Tibial artery (tissue), 4 donors: ENCODE data around the gene TMEM37.

Experiments used
- DNase-seq, 2 donors: peaks; one replicate each; pipeline ENCODE4 v3.0.0-alpha.2; 2019
- H3K27ac ChIP-seq, 2 donors: fragments of 200-600 bp; sonication (generic) in 1 of 2; 1 replicate in 1 of 2; 2 replicates in 1 of 2; pipeline ENCODE4 v1.5.1; 2018 to 2019; ENCODE audit warnings: mild to moderate bottlenecking in 1 of 2
- H3K27me3 ChIP-seq, 2 donors: fragments of 200-600 bp; sonication (generic) in 1 of 2; one replicate each; pipeline versions ENCODE4 v1.5.1 to v1.6.0; 2016 to 2019
- H3K36me3 ChIP-seq, 3 donors: fragments of 200-600 bp; sonication (generic) in 2 of 3; one replicate each; pipeline ENCODE4 v1.5.1; 2016 to 2019; ENCODE audit warnings: mild to moderate bottlenecking in 2 of 3
- H3K4me1 ChIP-seq, 4 donors: fragments of 200-600 bp; sonication (generic) in 2 of 4; 1 replicate in 3 of 4; 2 replicates in 1 of 4; pipeline ENCODE4 v1.5.1; 2016 to 2019
- H3K4me3 ChIP-seq, 2 donors: fragments of 200-600 bp; sonication (generic) in 1 of 2; 1 replicate in 1 of 2; 2 replicates in 1 of 2; pipeline ENCODE4 v1.5.1; 2018 to 2019; ENCODE audit warnings: mild to moderate bottlenecking in 2 of 2
- H3K9me3 ChIP-seq, 3 donors: fragments of 200-600 bp; sonication (generic) in 1 of 3; one replicate each; pipeline ENCODE4 v1.5.1; 2016 to 2019
- CTCF ChIP-seq, 2 experiments: fragments of 200-600 bp in 1 of 2; fragments of 450-650 bp in 1 of 2; IDR thresholded peaks; one replicate each; pipeline ENCODE4 v1.5.1; 2017 to 2019; ENCODE audit warnings: antibody characterized with exemption in 2 of 2, mild to moderate bottlenecking in 1 of 2, moderate library complexity in 1 of 2
- intact Hi-C: fragments of 100-400 bp; cut with DNase I; formaldehyde crosslinking; loops from one replicate; pipeline ENCODE4 v1.15.0; 2023; ENCODE audit warnings: low total_unique reads

The TMEM37 gene

DNA sequence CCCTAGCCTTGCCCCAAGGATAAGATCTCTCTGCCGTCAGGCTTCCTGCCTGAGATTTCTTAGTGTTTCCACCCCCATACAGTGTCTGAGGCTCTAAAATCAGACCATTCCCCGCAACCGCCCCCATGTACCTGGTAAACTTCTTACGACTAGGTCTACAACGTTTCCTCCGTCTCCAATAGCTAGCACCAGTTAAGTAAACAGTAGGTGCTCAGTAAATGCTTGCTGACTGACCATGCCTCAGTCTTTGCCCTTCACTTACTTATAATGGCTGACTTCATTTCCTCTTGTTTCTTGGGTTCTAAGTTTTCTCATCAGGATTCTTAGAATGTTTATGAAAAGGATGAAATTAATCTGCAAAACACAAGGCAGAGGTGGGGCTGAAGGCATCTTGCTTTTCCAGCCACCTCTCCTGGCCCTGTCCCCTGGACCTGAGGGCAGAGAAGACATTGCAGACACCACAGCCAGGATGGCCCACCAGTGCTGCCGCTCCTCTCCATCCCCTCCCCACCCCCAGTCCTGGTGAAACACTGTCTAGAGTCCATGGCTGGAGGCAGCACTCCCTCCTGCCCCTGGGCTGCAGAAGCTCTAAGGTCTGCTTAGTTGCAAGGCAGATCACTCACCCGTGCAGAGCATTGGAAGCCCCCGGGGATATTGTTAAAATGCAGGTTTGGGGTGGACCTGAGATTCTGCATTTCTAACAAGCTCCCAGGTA is 16.9 kb downstream of the TMEM37 start:
- no peak overlapping the region for H3K4me3 ChIP-seq
- TF ChIP-seq CTCF (IDR thresholded peaks at IDR 0.05) = no peak
- peak in 1 of 2 donors; percentile 19 for DNase-seq
- no peaks in the 10 kb centered on the region for H3K9me3 ChIP-seq
- intact Hi-C loops = no loop called here
- H3K36me3 ChIP-seq = no peaks in the 10 kb centered on the region
- no peak overlapping the region for H3K27ac ChIP-seq
- peaks cover 0 to 29% of the 10 kb centered on the region in 2 donors for H3K27me3 ChIP-seq
- H3K4me1 ChIP-seq = no peaks in the 10 kb centered on the region

DNA sequence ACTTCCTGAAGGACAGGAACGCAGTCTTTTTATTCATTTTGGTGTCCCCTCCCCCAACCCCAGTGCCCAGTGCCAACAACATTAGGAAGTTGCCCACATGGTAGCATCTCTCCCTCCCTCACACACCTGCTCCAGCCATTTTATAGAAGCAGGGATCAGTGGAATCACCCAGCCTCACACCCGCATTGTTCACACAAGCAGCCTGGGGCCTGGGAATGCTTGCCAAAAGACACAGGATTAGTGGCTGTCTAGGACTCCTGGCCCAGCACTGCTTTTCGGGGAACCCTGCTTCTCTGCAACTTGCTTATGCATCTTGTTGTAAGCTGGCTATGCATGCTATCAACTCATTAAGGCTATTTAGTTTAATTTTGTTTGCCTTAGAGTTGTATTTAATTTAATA is 17.9 kb downstream of the TMEM37 start:
- intact Hi-C loops = no loop called here
- Histone ChIP-seq H3K27me3 (peaks cover 0 to 29% of the 10 kb centered on the region in 2 donors), H3K36me3 (no peaks in the 10 kb centered on the region), H3K27ac (no peak overlapping the region), H3K4me3 (no peak overlapping the region), H3K9me3 (no peaks in the 10 kb centered on the region), H3K4me1 (no peaks in the 10 kb centered on the region)
- no peak for TF ChIP-seq CTCF (IDR thresholded peaks at IDR 0.05)
- peak in 1 of 2 donors; percentile 13 for DNase-seq

DNA sequence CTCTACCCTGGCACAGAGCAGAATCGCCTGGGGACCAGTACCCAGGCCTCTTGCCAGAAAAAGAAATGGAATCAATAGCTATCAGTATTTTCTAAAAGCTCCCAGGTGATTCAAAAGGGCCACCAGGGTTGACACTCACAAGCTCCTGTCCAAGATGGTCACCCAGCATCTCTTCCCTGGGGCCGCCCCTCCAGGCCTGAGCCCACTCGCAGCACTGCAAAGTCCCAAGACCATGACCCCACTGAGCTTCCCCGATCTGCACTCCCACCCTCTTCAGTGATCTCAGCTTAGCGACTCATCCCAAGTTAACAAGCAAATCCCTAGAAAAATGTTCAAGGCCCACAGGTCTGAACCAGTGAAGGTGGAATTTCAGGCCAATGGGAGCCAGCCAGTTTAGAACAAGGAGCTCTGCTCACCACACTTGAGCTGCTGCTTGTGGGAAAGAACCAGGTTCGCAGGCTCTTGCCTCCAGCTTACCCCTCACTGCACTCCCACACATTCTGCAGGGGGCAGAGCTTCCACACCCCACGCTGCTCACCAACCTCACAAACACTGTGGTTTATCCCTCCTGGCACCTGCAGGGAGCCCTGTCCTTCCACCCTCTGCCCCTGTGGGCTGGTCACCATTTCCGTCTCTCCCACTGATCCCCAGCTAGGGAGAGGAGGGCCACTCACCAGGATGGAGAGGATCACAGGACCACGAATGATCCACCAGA is 19.8 kb downstream of the TMEM37 start:
- no peak overlapping the region for H3K27ac ChIP-seq
- TF ChIP-seq CTCF (IDR thresholded peaks at IDR 0.05) = no peak
- no peaks in the 10 kb centered on the region for H3K9me3 ChIP-seq
- intact Hi-C loops = no loop called here
- H3K27me3 ChIP-seq = peaks cover 0 to 29% of the 10 kb centered on the region in 2 donors
- no peaks in the 10 kb centered on the region for H3K4me1 ChIP-seq
- no peak overlapping the region for H3K4me3 ChIP-seq
- peak in 1 of 2 donors; percentile 1 for DNase-seq
- H3K36me3 ChIP-seq = no peaks in the 10 kb centered on the region

DNA sequence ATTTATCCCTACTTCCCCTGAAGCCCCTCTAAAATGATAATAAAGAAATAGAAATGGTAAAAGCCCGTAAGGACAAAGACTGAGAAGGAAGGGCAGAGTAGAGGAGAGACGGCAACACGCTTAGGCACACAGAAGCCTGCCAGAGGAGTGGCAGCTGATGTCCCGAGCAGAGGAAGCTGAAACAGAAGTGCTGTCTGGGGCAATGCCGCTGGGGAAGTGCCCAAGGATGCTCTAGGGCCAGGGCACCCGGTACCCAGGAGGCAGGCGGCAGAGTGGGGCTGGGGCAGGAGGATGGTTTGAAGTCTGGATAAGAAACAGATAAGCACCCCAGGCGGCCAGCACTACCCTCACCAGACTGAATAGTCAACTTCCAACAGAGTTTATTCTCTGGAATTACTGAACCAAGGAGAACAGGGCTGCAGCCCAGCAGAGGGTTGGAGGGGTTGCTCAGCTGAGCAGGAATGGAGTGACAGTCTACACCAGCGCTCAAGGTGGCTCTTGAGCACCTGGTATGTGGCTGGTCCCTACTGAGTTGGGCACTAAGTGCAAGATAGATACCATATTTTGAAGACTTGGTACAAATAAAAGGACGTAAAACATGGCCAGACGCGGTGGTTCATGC is 22.4 kb downstream of the TMEM37 start:
- Histone ChIP-seq H3K36me3 (no peaks in the 10 kb centered on the region), H3K4me3 (no peak overlapping the region), H3K4me1 (no peaks in the 10 kb centered on the region), H3K9me3 (no peaks in the 10 kb centered on the region), H3K27me3 (peaks cover 0 to 19% of the 10 kb centered on the region in 2 donors), H3K27ac (no peak overlapping the region)
- TF ChIP-seq CTCF (IDR thresholded peaks at IDR 0.05) = no peak
- intact Hi-C loops = no loop called here
- peak in 1 of 2 donors; percentile 16 for DNase-seq

DNA sequence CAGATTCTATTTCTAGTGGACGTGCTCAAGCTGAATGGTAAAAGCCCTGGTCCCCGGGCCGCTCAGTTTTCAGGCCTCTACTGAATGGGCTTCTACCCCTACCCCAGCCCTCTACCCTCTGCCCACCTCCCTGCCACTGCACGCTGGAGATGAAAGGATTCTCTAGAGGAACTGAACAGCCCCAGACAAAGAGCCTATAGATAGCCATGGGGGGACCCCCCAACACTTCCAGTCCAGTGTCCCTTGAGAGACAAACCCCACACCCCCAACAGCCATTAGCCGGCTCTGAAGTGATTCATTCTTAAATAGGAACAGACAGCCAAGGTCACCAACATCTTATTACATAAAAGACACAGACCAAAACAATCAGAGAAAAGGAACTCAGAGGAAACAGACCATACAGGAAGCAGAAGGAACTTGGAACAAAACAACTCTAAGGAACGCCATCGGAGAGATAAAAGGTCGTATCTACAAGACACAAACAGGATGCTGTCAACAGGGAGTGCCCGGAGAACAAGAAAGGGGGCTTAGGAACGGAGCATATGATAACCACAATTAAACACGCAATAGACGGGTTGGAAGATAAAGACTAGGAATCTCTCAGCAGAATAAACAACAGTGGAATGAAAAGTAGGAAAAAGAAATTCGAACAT is 23.5 kb downstream of the TMEM37 start:
- DNase-seq = no peak
- Histone ChIP-seq H3K36me3 (no peaks in the 10 kb centered on the region), H3K4me3 (no peak overlapping the region), H3K27me3 (peaks cover 0 to 19% of the 10 kb centered on the region in 2 donors), H3K27ac (no peak overlapping the region), H3K4me1 (no peaks in the 10 kb centered on the region), H3K9me3 (no peaks in the 10 kb centered on the region)
- no peak for TF ChIP-seq CTCF (IDR thresholded peaks at IDR 0.05)
- intact Hi-C loops = no loop called here
